NCI-H345 treated with DMSO at 0.1 percent for 48 hours (cell line): ENCODE data around the gene PROCR.
"Not testable (repeated sequence)": the region's sequence is repeated elsewhere in the genome, so short reads cannot be mapped to it uniquely, and the experiment has no call there.

Experiments
- DNase-seq: peaks from one replicate; lab custom pipeline; 2025; ENCODE audit not compliant: unreplicated experiment; lab: John Stamatoyannopoulos, UW

Gene PROCR

GRCh38 chr20:35164531-35164930, 7.3 kb upstream of the PROCR start:
- DNase-seq, result not testable (repeated sequence)

- DNase-seq, result no peak
Measured at GRCh38 chr20:35165221-35166185, 6.4 kb upstream of the PROCR start.

- no peak for DNase-seq
Measured at GRCh38 chr20:35166242-35166830, 5.5 kb upstream of the PROCR start.

GRCh38 chr20:35167787-35168186, 4.1 kb upstream of the PROCR start:
- no peak for DNase-seq

- not testable (repeated sequence) for DNase-seq
Measured at GRCh38 chr20:35168701-35169409, 3.0 kb upstream of the PROCR start.

- DNase-seq, result no peak
Measured at GRCh38 chr20:35171438-35171752, 477 bp upstream of the PROCR start.

GRCh38 chr20:35172434-35172806, 548 bp downstream of the PROCR start:
- DNase-seq, result no peak

- DNase-seq, result no peak
Measured at GRCh38 chr20:35173576-35174192, 1.8 kb downstream of the PROCR start.

GRCh38 chr20:35174458-35175216, 2.8 kb downstream of the PROCR start:
- no peak for DNase-seq

GRCh38 chr20:35176132-35176531, 4.3 kb downstream of the PROCR start:
- DNase-seq, result no peak

- no peak for DNase-seq
Measured at GRCh38 chr20:35179292-35180212, 7.7 kb downstream of the PROCR start.

- no peak for DNase-seq
Measured at GRCh38 chr20:35180266-35180665, 8.4 kb downstream of the PROCR start.

- no peak for DNase-seq
Measured at GRCh38 chr20:35181731-35182130, 9.9 kb downstream of the PROCR start.

GRCh38 chr20:35186691-35187289, 14.9 kb downstream of the PROCR start:
- not testable (repeated sequence) for DNase-seq

GRCh38 chr20:35187584-35188190, 15.8 kb downstream of the PROCR start:
- no peak for DNase-seq

- DNase-seq, result not testable (repeated sequence)
Measured at GRCh38 chr20:35189223-35189622, 17.4 kb downstream of the PROCR start.

GRCh38 chr20:35190556-35190955, 18.7 kb downstream of the PROCR start:
- no peak for DNase-seq

- no peak for DNase-seq
Measured at GRCh38 chr20:35191419-35192117, 19.7 kb downstream of the PROCR start.
